OCI-LY1 (cell line): ENCODE measurements around the gene RFNG.

Experiments used
- CTCF ChIP-seq: fragments of 200-600 bp; sonication (generic), shearing (Covaris generic); IDR thresholded peaks from 2 replicates; pipeline ENCODE4 v1.5.1; 2017; ENCODE audit warnings: mild to moderate bottlenecking, antibody characterized with exemption, low read length, moderate library complexity, mixed read lengths
- EZH2 ChIP-seq: fragments of 200-600 bp; sonication (generic), shearing (Covaris generic); IDR thresholded peaks from 2 replicates; pipeline ENCODE4 v1.8.0; 2017; ENCODE audit warnings: borderline replicate concordance, mixed run types, mild to moderate bottlenecking, antibody characterized with exemption, low read length, moderate library complexity, mixed read lengths

- TF ChIP-seq CTCF: no peak
- TF ChIP-seq EZH2: no peak
Observed at GRCh38 chr17:82011617-82012187, 39.9 kb downstream of the RFNG start.
